Testis (tissue), 3 donors: ENCODE data around the gene LAMP2. TPM values are rescaled to one million over a fixed set of nuclear protein-coding genes. Genes with fewer than 3 reads are reported as not detected.

Source experiments
- DNase-seq: peaks from one replicate; pipeline ENCODE4 v3.0.0-alpha.2; 2019
- H3K27ac ChIP-seq, 2 donors: fragments of 200-600 bp; sonication (generic); one replicate each; pipeline ENCODE4 v1.5.1; 2019
- H3K27me3 ChIP-seq: fragments of 200-600 bp; sonication (generic); one replicate; pipeline ENCODE4 v1.5.1; 2019
- H3K36me3 ChIP-seq: fragments of 200-600 bp; sonication (generic); one replicate; pipeline ENCODE4 v1.5.1; 2017; ENCODE audit warnings: low read depth; ENCODE audit errors: missing control alignments
- H3K4me1 ChIP-seq: fragments of 200-600 bp; sonication (generic); one replicate; pipeline ENCODE4 v1.5.1; 2019
- H3K4me3 ChIP-seq, 2 donors: fragments of 200-600 bp; sonication (generic); one replicate each; pipeline ENCODE4 v1.5.1; 2017 to 2019
- H3K9me3 ChIP-seq: fragments of 200-600 bp; sonication (generic); one replicate; pipeline ENCODE4 v1.5.1; 2017
- POLR2A ChIP-seq: fragments of 450-650 bp; IDR thresholded peaks from one replicate; pipeline ENCODE4 v1.6.1; 2017; ENCODE audit warnings: antibody characterized with exemption, mild to moderate bottlenecking, moderate library complexity
- WGBS, 2 donors: methylation state at CpG; one replicate each; pipeline ENCODE4 v1.1.5; 2018; 5-methylcytosine and 5-hydroxymethylcytosine counted together
- intact Hi-C: fragments of 100-400 bp; cut with DNase I; formaldehyde crosslinking; loops from one replicate; pipeline ENCODE4 v1.15.1; 2023; ENCODE audit warnings: low total_unique reads
- polyA plus RNA-seq: library from polyadenylated mRNA; stranded (reverse); fragments of 350-450 nt; fragmentation: Illumina TruSeq; extraction: RNeasy Lipid Tissue Mini Kit (QIAGEN cat#74804); gene quantifications from one replicate; pipeline ENCODE4 v1.2.3, GENCODE V29; 2014; ENCODE audit warnings: low read depth, low replicate concordance; ENCODE audit not compliant: insufficient read depth
- total RNA-seq, 2 donors: library from RNA; depleted of rRNA; stranded (reverse); fragments of >200 nt; gene quantifications; one replicate each; pipeline ENCODE4 v1.2.3, GENCODE V29; 2016
- TF ChIP-seq, protein P1 (sequence below), 3 experiments: fragments of 450-650 bp in 2 of 3; fragments of 200-600 bp in 1 of 3; sonication (generic) in 1 of 3; IDR thresholded peaks; one replicate each; pipeline ENCODE4 v1.5.1; 2016 to 2019; ENCODE audit warnings: antibody characterized with exemption in 3 of 3, mild to moderate bottlenecking in 2 of 3, moderate library complexity in 1 of 3

Gene LAMP2
- total and polyA plus RNA-seq, 3 donors from 2014 or later: 86.5 to 130 (median 99.3) TPM

DNA sequence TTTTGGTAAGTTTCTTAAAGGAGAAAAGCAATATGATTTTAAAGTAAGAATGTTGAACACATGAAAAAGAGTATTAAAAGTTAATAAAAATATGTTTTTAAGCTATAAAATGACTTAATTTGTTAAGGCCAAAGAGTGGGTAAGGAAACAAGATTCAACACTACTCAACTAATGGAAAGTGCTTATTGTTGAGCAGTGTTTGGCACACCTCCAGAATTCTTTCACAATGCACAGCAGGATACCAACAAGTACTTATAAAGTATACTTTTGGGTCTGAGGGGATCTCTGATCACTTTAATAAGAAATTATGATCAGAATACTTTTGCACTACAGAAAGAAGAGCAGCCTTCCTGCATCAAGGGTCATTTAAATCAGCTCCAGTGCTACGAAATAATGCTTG, 5.9 kb downstream of the LAMP2 start:
- H3K27me3 ChIP-seq: no peaks in the 10 kb centered on the region
- TF ChIP-seq, protein P1, sequence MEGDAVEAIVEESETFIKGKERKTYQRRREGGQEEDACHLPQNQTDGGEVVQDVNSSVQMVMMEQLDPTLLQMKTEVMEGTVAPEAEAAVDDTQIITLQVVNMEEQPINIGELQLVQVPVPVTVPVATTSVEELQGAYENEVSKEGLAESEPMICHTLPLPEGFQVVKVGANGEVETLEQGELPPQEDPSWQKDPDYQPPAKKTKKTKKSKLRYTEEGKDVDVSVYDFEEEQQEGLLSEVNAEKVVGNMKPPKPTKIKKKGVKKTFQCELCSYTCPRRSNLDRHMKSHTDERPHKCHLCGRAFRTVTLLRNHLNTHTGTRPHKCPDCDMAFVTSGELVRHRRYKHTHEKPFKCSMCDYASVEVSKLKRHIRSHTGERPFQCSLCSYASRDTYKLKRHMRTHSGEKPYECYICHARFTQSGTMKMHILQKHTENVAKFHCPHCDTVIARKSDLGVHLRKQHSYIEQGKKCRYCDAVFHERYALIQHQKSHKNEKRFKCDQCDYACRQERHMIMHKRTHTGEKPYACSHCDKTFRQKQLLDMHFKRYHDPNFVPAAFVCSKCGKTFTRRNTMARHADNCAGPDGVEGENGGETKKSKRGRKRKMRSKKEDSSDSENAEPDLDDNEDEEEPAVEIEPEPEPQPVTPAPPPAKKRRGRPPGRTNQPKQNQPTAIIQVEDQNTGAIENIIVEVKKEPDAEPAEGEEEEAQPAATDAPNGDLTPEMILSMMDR (IDR thresholded peaks at IDR 0.05): no peak
- TF ChIP-seq POLR2A: no peak
- 96 to 100% methylated on average over 1 of the region's 1 CpG for WGBS, 2 donors
- no peak overlapping the region for H3K4me3 ChIP-seq
- H3K27ac ChIP-seq: no peak overlapping the region
- H3K4me1 ChIP-seq: peaks cover 4% of the 10 kb centered on the region
- no peak for DNase-seq
- no peaks in the 10 kb centered on the region for H3K36me3 ChIP-seq
- intact Hi-C loops: no loop called here
- no peaks in the 10 kb centered on the region for H3K9me3 ChIP-seq

- 92 to 100% methylated on average over 2 of the region's 2 CpGs for WGBS, 2 donors
- DNase-seq: no peak
- Histone ChIP-seq H3K9me3 (no peaks in the 10 kb centered on the region), H3K4me3 (no peak overlapping the region), H3K4me1 (peaks cover under 1% of the 10 kb centered on the region), H3K36me3 (no peaks in the 10 kb centered on the region), H3K27me3 (no peaks in the 10 kb centered on the region), H3K27ac (no peak overlapping the region)
- no peak for TF ChIP-seq POLR2A
- TF ChIP-seq, protein P1 (IDR thresholded peaks at IDR 0.05): no peak
- intact Hi-C loops: no loop called here
Measured at GRCh38 chrX:120462370-120462769, 6.7 kb downstream of the LAMP2 start.

GRCh38 chrX:120459309-120459708, 9.8 kb downstream of the LAMP2 start:
- no peak for DNase-seq
- Histone ChIP-seq H3K27ac (no peak overlapping the region), H3K27me3 (no peaks in the 10 kb centered on the region), H3K4me1 (no peaks in the 10 kb centered on the region), H3K36me3 (no peaks in the 10 kb centered on the region), H3K4me3 (no peak overlapping the region), H3K9me3 (no peaks in the 10 kb centered on the region)
- TF ChIP-seq POLR2A: no peak
- TF ChIP-seq, protein P1 (IDR thresholded peaks at IDR 0.05): no peak
- intact Hi-C loops: no loop called here

DNA sequence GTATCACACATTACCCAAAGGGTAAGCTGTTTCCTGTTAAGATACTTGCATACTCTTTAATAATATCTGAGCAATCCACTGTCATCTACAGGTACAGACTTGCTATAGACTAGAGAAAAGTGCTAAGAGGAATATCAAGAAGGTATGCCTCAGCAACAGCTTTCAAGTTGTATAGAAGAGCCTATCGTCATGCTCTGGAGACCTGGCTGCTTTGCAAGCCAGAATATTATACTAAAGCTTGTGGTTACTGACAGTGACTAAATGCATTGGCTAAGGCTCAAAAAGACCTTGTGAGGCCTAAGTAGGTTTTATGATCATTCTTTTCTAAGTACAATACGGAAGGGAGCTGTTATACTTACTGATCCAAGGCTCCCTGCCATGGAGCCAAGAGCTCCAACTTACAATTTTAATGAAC, 11.3 kb downstream of the LAMP2 start:
- no peak overlapping the region for H3K4me3 ChIP-seq
- DNase-seq: no peak
- no peaks in the 10 kb centered on the region for H3K4me1 ChIP-seq
- no peaks in the 10 kb centered on the region for H3K36me3 ChIP-seq
- intact Hi-C loops: no loop called here
- 12 to 14% methylated on average over 1 to 2 of the region's 2 CpGs for WGBS, 2 donors
- no peaks in the 10 kb centered on the region for H3K9me3 ChIP-seq
- no peaks in the 10 kb centered on the region for H3K27me3 ChIP-seq
- TF ChIP-seq, protein P1 (IDR thresholded peaks at IDR 0.05): no peak
- no peak for TF ChIP-seq POLR2A
- no peak overlapping the region for H3K27ac ChIP-seq

DNA sequence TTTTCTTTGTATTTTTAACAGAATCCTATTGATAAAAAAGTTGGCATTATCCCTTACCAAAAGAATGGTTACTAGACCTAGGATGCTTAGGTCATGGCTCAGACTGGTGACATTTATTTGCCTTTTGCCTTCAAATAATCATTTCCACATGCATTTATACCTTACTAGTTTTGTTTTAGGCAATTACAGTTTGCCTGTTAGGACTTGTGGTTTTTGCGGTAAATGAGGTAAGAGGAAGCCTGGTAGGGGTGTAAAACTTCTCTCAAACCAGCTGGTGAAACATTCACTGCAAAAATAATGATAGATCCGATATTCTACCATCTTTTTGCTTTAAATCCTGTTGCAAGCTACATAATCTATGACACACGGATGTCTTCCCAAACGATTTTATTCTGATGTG, 12.1 kb downstream of the LAMP2 start:
- DNase-seq: no peak
- no peaks in the 10 kb centered on the region for H3K9me3 ChIP-seq
- WGBS, 2 donors: 53 to 71% methylated on average over 4 of the region's 4 CpGs
- H3K27ac ChIP-seq: no peak overlapping the region
- no peaks in the 10 kb centered on the region for H3K4me1 ChIP-seq
- no peak overlapping the region for H3K4me3 ChIP-seq
- H3K27me3 ChIP-seq: no peaks in the 10 kb centered on the region
- intact Hi-C loops: no loop called here
- H3K36me3 ChIP-seq: no peaks in the 10 kb centered on the region
- TF ChIP-seq, protein P1 (IDR thresholded peaks at IDR 0.05): no peak
- no peak for TF ChIP-seq POLR2A
